HG02852 (cell line): ENCODE measurements around the gene OR5AU1.

Experiments used
- ATAC-seq: cut with Tn5 transposase; IDR thresholded peaks from one replicate; pipeline ENCODE4 v1.9.1; 2021; ENCODE audit warnings: mild to moderate bottlenecking, moderate library complexity; ENCODE audit not compliant: unreplicated experiment

Gene OR5AU1

DNA sequence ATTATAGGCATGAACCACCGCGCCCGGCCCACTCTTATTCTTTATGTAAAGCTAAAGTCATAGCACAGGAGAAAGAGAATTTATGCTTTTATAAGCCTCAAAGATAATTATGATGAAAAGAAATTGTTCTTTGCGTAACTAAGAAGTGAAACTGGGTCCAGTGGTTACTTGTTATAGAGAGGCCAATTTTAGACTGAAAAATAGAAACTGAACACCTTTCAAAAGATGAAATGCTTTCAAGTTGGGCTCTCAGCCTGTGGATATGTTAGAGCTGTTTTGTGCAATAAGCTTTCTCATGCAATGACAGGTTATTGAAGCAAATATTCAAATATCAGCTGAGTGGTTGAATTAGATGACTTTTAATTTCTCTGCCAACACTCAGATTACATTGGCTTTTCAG is 47.1 kb downstream of the OR5AU1 start:
- ATAC-seq, result no peak

DNA sequence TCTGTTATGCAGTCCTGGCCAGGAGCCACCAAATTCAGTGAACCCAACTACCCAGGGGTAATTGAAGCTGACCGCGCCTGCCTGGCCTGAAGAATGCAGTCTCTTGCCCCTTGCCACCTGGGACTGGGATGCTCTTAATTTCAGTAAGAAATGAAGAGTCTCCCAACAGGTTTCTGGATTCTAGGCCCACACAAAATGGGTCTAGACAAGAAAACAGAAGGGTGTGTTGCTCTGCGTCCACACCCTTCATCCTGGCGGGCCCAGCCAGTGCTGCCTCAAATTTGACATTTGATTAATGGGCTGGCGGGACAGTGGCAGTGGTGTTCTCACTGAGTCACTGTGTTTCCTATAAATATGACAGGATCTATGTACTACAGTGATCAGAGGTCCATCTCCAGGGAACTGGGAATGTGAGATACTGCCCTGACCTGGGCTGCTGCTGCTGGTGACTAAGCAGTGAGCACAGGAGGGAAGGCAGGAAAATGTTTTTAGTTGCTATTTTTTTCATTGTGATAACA is 48.5 kb downstream of the OR5AU1 start:
- ATAC-seq, result no peak

DNA sequence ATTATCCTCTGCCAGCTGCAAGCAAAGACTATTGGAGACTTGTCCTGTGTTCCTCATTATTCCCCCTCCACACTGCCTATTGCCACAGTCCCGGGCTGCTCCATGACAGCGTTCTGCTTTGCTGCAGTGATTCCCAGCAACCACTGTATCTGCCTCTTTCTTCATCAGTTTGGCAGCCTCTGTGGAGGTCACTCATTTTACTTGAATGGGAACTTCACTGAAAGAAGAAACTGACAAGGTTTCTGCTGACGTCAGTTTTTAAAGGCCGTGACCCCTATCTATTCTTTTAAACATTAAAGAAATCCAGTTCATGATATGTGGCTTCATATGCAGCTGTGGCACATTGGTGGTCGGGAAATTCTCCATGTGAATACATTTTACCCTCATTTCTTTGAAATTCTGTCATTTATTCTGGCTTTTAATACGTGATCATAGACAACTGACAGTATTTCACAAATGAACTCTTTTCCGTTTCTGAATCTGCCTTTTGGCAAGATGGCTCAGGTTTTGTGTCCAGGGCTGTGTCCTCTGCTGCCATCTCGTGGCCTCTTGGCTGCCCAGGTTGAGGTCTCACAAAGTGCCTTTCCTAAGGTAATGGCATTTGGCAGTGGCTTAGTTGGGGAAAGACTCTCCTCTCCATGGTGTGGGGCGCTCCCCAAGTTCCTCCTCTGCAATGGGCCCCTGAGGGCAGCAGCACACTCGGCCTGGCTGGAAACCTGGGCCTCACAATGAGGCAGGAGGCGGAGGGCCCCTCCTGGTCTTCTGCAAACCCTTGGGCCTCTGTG is 49.2 kb downstream of the OR5AU1 start:
- ATAC-seq, result no peak

DNA sequence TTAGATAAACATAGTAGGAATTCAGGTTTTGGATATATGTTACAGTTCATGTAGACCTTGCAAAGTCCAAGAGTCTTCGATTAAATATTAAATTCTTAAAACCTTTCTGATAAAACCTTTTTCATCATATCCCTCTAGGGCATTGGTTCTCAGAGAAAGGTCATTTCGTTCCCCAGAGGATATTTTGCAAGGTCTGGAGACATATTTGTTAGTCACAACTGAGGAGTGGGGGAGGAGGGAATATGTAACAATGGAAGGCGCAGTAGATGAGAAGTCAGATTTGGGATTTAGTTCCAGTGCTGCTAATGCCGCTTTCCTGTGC is 49.7 kb downstream of the OR5AU1 start:
- no peak for ATAC-seq

DNA sequence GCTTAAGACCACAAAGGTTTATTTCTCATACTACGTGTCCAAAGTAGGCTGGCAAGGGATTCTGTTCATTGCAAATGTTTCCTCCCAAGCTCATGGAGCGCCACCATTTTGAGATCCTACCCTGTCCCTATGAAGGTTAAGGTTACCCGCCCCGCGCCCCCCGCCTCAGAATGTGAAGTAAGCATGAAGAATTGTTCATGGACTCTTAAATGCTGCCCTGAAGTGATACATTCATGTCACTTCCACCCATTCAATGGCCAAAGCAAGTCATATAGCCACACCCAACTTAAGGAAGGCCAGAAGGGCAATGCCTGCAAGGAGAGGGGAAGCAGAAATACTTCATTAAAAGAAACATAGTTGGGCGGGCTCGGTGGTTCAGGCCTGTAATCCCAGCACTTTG is 50.8 kb downstream of the OR5AU1 start:
- ATAC-seq, result no peak
